ACC112 (cell line): ENCODE results near the gene CEP85L.

Experiments used
- H2AFZ ChIP-seq: fragments of 200-600 bp; sonication (generic); one replicate; pipeline ENCODE4 v1.6.0; 2017; ENCODE audit warnings: antibody characterized with exemption, low read length; ENCODE audit not compliant: unreplicated experiment
- H3K27ac ChIP-seq: fragments of 200-600 bp; sonication (generic); 2 replicates; pipeline ENCODE4 v1.5.1; 2014; ENCODE audit warnings: low read depth, mild to moderate bottlenecking, antibody characterized with exemption, low read length, moderate library complexity
- H3K27me3 ChIP-seq: fragments of 200-600 bp; sonication (generic); 2 replicates; pipeline ENCODE4 v1.6.1; 2014; ENCODE audit warnings: mild to moderate bottlenecking, antibody characterized with exemption, low read length, moderate library complexity, mixed read lengths; ENCODE audit not compliant: insufficient read depth
- H3K36me3 ChIP-seq: fragments of 200-600 bp; sonication (generic); 2 replicates; pipeline ENCODE4 v1.6.1; 2016; ENCODE audit warnings: mild to moderate bottlenecking, antibody characterized with exemption, low read length, moderate library complexity, mixed read lengths; ENCODE audit not compliant: insufficient read depth
- H3K4me1 ChIP-seq: fragments of 200-600 bp; sonication (generic); one replicate; pipeline ENCODE4 v1.6.1; 2016; ENCODE audit warnings: low read length, mixed read lengths; ENCODE audit not compliant: insufficient read depth, unreplicated experiment, control insufficient read depth
- H3K4me3 ChIP-seq: fragments of 200-600 bp; sonication (generic); 2 replicates; pipeline ENCODE4 v1.5.1; 2014; ENCODE audit warnings: mild to moderate bottlenecking, low read depth, low read length
- H3K79me2 ChIP-seq: fragments of 200-600 bp; sonication (generic); one replicate; pipeline ENCODE4 v1.6.0; 2016; ENCODE audit warnings: low read length; ENCODE audit not compliant: control insufficient read depth, unreplicated experiment, insufficient read depth

CEP85L gene

DNA sequence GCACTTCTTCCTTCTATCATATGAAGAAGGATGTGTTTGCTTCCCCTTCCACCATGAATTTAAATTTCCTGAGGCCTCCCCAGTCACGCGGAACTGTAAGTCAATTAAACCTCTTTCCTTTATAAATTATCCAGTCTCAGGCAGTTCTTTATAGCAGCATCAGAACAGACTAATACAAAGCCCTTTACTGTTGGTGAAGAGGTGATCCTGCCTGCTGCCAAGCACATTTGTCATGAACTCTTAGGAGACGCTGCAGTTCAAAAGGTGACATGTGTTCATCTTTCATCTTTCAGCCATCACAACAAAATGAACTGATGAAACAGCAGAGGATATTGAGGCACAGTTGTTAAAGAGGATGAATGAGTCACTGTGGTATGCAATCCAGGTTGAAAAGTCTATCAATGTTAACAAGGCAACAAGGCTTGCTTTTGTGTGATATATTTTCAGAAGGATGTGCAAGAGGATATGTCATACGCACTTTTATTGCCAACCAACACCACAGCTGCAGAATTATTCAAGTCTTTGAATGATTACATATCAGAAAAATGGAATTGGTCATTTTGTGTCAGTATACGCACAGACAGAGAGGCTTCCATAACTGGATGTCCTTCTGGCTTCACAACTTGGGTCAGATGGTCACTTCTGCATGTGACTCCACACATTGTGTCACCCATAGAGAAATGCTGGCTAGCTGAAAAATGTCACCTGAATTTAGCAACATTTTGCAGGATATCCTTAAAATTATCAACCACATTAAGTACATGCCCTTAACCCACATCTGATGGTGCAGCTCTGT is 155.7 kb downstream of the CEP85L start:
- no peaks in the 10 kb centered on the region for H3K27me3 ChIP-seq
- H3K4me1 ChIP-seq = peaks cover 7% of the 10 kb centered on the region
- peaks cover 14% of the 10 kb centered on the region for H3K36me3 ChIP-seq
- no peaks in the 10 kb centered on the region for H3K79me2 ChIP-seq
- no peak overlapping the region for H3K27ac ChIP-seq
- no peak overlapping the region for H2AFZ ChIP-seq
- H3K4me3 ChIP-seq = no peak overlapping the region

DNA sequence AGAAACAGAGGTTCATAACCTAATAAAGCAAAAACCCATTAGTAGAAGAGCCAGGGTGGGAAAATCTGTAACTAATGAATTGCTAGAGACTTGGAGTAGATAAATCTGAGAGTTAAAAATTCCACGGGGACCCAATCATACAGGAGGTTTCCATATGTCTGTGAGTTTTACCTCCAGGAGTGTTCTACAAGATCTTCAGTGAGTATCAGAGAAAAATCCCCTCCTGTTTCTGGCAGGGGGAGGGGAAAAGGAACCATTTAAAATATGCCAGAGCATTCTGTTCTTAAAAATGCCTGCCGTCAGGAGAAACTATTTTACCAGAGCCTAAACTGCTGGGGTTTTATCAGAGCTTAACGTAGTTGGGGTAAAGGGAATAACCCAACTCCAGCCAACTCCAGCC is 157.3 kb downstream of the CEP85L start:
- Histone ChIP-seq H3K27me3 (no peaks in the 10 kb centered on the region), H2AFZ (no peak overlapping the region), H3K36me3 (peaks cover 30% of the 10 kb centered on the region), H3K27ac (no peak overlapping the region), H3K4me1 (peaks cover 7% of the 10 kb centered on the region), H3K4me3 (no peak overlapping the region), H3K79me2 (no peaks in the 10 kb centered on the region)

DNA sequence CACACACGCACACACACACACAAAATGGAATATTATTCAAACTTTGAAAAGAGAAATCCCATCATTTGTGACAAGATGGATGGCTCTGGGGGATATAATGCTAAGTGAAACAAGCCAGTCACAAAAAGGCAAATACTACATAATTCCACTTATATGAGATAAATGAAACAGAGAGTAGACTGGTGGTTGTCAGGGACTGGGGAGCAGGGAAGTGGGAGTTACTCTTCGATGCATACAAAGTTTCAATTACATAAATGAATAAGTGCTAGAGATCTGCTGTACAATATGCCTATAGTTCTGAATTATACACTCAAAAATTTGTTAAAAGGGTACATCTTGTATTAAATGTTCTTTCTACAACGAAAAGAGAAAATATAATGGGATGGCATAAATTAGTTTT is 161.4 kb downstream of the CEP85L start:
- Histone ChIP-seq H2AFZ (no peak overlapping the region), H3K36me3 (peaks cover 52% of the 10 kb centered on the region), H3K27ac (no peak overlapping the region), H3K79me2 (no peaks in the 10 kb centered on the region), H3K4me1 (no peaks in the 10 kb centered on the region), H3K4me3 (no peak overlapping the region), H3K27me3 (no peaks in the 10 kb centered on the region)

DNA sequence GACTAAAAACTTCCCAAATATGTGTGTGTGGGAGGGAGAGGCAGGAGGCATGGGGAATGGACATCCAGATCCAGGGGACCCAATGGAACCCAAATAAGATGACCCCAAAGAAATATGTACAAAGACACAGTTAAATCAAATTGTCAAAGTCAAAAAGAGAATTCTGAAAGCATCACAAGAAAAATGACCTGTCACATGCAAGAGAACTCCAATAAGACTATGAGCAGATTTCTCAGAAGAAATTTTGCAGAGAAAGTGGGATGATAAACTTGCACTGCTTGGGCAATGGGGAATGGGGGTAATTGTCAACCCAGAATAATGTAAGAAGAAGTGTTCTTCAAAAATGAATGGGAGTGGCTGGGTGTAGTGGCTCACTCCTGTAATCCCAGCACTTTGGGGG is 162.8 kb downstream of the CEP85L start:
- H3K36me3 ChIP-seq = peaks cover 52% of the 10 kb centered on the region
- no peak overlapping the region for H3K4me3 ChIP-seq

DNA sequence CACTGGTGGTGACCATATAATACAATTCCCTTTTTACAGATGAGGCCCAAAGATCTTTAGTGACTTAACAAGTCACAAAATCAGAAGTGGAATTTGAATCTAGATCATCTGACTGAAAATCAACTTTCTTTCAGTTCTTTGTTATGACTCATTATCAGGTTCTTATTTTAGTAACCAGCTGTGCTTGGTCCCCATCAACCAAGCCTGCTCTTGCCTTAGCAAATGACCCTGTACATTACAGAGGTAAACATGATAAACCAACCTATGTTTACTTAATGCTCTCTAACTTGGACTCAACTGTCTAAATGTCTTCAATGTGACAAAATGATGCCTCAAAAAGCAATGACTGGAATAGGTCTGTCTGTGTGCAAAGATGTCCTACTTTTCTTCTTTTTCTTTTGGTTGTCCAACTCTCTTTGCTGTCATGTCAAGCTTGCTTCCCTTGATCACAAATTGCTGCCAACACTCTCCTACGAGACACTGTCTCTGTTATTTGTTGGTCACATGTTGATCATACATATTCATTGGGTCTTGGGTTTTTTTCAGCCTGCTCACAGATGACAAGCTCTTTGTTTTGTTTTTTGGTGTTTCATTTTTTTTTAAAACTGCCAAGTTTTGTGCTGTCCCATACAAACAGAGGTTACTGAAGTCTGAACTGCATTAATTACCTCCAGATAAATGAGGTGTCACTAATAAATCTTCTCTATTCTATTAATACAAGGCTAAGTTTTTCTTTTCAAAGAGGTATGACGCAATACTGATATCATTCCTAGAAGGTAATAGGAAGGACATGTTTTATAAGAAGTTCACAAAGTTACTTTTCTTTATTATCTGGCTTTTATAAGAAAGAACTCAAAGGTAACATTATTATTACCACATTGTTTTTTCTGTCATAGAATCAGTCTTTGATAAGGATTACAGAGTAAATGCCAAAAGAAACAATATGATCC is 165.5 kb downstream of the CEP85L start:
- H3K79me2 ChIP-seq = no peaks in the 10 kb centered on the region
- H3K4me1 ChIP-seq = no peaks in the 10 kb centered on the region
- H3K36me3 ChIP-seq = peaks cover 40% of the 10 kb centered on the region
- no peak overlapping the region for H3K27ac ChIP-seq
- no peak overlapping the region for H2AFZ ChIP-seq
- no peaks in the 10 kb centered on the region for H3K27me3 ChIP-seq
- no peak overlapping the region for H3K4me3 ChIP-seq

More for the DNA sequence above, 162.8 kb downstream of the CEP85L start:
- H2AFZ ChIP-seq = no peak overlapping the region
- H3K4me1 ChIP-seq = no peaks in the 10 kb centered on the region
- no peak overlapping the region for H3K27ac ChIP-seq
- no peaks in the 10 kb centered on the region for H3K27me3 ChIP-seq
- H3K79me2 ChIP-seq = no peaks in the 10 kb centered on the region

DNA sequence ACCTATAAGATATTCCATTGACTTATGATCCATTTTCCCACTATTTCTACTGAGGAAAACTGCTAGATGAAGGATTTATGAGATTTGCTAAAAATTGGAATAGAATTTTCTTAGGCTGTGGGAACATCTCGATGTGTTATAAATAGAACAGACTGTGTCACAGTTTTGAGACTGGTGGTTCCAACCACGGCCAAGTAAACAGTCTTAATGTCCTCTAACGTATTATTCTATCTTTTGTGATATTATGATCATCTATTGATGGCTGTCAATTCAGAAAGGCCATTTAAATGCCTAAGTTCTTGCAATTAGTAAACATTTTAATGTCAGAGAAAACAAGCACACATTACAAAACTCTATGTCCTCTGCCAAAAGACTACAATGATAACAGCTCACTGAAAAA is 174.8 kb downstream of the CEP85L start:
- peaks cover 12% of the 10 kb centered on the region; the same call in 1 of the 2 replicates for H3K36me3 ChIP-seq
- H2AFZ ChIP-seq = no peak overlapping the region
- no peaks in the 10 kb centered on the region for H3K79me2 ChIP-seq
- H3K4me3 ChIP-seq = no peak overlapping the region
- no peaks in the 10 kb centered on the region for H3K27me3 ChIP-seq
- H3K27ac ChIP-seq = no peak overlapping the region
- no peaks in the 10 kb centered on the region for H3K4me1 ChIP-seq

DNA sequence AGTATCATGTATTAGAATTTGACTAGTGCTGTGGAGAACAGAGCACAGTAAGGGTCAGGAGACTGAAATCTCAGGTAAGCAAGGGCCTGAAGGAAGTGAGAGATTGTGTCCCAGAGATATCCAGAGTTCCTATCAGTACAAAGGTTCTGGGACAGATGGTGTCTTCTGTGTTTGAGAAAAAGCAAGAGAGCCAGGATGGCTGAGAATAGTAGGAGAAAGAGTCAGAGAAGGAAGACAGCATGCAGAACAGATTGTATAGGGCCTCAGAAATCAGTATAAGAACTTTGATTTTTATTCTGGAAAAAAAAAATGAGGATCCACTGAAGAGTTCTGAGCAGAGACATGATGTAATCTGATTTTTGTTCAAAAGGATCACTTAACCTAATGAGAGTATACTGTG is 178.1 kb downstream of the CEP85L start:
- Histone ChIP-seq H2AFZ (no peak overlapping the region), H3K27me3 (no peaks in the 10 kb centered on the region), H3K4me1 (peaks cover 5% of the 10 kb centered on the region), H3K36me3 (peaks cover 10% of the 10 kb centered on the region), H3K27ac (no peak overlapping the region), H3K79me2 (no peaks in the 10 kb centered on the region), H3K4me3 (no peak overlapping the region)

DNA sequence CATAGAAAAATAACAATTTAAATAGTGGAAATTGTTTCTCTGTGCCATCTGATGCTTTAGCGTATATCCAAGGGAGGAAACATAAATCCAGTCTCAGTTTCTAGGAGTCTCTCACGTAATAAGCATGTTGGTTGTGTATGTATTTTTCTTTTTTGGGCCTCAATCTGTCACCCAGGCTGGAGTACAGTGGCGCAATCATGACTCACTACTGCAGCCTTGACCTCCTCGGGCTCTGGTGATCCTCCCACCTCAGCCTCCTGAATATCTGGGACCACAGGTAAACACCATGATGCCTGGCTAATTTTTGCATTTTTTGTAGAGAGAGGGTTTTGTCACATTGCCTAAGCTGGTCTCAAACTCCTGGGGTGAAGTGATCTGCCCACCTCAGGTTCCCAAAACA is 181.9 kb downstream of the CEP85L start:
- Histone ChIP-seq H2AFZ (no peak overlapping the region), H3K4me1 (peaks cover 5% of the 10 kb centered on the region), H3K36me3 (peaks cover 16% of the 10 kb centered on the region), H3K4me3 (no peak overlapping the region), H3K27me3 (no peaks in the 10 kb centered on the region), H3K79me2 (no peaks in the 10 kb centered on the region), H3K27ac (no peak overlapping the region)

DNA sequence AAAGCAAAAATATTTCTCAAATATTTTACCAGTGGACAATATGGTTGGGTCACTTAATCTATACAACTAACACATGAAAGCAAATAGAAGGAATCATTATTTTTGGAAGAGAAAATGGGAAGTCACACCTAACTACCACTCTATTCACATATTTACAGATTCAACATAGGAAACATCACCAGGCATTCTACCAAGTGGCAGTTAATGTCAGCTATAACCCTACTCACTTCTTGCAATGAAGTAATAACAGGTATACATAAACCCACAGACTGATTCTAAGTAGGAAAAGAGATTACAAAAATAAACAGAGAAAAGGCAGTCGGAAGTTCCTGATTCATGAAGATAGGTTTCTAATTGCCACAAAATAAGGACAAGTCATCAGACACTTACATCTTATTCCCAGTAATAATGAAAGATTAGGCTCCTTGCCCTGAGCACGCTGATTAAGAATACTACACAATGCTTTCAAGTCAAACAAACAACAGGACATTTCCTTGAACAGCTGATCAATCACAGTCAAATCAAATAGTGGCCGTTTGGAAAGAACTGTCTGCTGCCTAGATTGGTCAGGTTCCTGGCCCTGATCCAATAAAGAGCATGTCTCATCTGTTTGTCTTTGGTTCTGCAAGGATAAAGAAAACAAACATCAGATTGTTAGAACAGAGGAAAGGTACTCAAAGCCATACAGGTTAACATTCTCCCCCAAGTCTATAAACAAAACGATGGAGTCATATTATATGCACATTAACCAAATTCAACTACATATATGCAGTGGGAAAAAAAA is 182.5 kb downstream of the CEP85L start:
- Histone ChIP-seq H3K4me1 (peaks cover 5% of the 10 kb centered on the region), H2AFZ (no peak overlapping the region), H3K27ac (no peak overlapping the region), H3K4me3 (no peak overlapping the region), H3K27me3 (no peaks in the 10 kb centered on the region), H3K36me3 (peaks cover 16% of the 10 kb centered on the region), H3K79me2 (no peaks in the 10 kb centered on the region)

DNA sequence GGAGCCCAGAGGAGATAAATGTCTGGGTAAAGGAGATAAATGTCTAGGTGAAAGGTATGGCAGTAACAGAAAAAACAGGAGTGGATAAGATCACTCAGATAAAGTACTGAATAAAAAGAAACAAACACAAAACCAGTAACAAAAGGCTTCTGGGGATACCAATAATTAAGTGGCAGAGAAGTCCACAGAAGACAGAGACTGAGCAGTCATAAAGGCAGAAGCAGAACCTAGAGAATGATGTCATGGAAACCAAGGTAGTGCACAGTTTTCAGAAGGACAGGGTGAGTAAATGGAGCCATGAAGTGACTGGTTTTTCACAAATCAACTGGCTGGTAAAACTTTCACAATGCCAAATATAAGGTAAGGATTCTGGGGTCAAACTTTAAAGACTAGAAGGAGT is 184.2 kb downstream of the CEP85L start:
- Histone ChIP-seq H3K4me1 (peaks cover 5% of the 10 kb centered on the region), H2AFZ (no peak overlapping the region), H3K79me2 (no peaks in the 10 kb centered on the region), H3K27ac (no peak overlapping the region), H3K27me3 (no peaks in the 10 kb centered on the region), H3K4me3 (no peak overlapping the region), H3K36me3 (peaks cover 16% of the 10 kb centered on the region)
